GM12878 (cell line): ENCODE data around the gene CDKN1B. TPM values are rescaled to one million over a fixed set of nuclear protein-coding genes. Genes with fewer than 3 reads are reported as not detected.
A peak's percentile ranks its signal among the peaks of the same experiment; 100 is the strongest.

Experiments used
- ATAC-seq: fragments of 200-7000 bp; cut with Tn5 transposase; 3 replicates; pipeline ENCODE4 v1.9.1; 2020; ENCODE audit warnings: mild to moderate bottlenecking, moderate library complexity
- BruUV-seq: library from RNA; stranded (reverse); fragments of 400-500 nt; replicated peaks from 2 replicates; lab custom pipeline; 2021; lab: Mats Ljungman, UMichigan
- CTCF ChIA-PET: fragments of 300-600 bp; sonication (Branson Sonifier 250); formaldehyde crosslinking; extraction: SDS; loops from one replicate; lab custom pipeline; 2021; ENCODE audit warnings: inconsistent platforms; lab: Yijun Ruan, JAX
- POLR2A ChIA-PET: fragments of 350-600 bp; formaldehyde crosslinking; extraction: SDS; loops from one replicate; lab custom pipeline; 2021; ENCODE audit warnings: inconsistent platforms; lab: Charles Lee
- RAD21 ChIA-PET: fragments of 300-600 bp; sonication (Branson Sonifier 250); formaldehyde crosslinking; loops from one replicate; lab custom pipeline; 2023; ENCODE audit warnings: antibody characterized with exemption; ENCODE audit not compliant: unreplicated experiment; lab: Charles Lee
- SMC1A ChIA-PET: fragments of 300-600 bp; sonication (Branson Sonifier 250); formaldehyde crosslinking; loops from one replicate; lab custom pipeline; 2023; ENCODE audit not compliant: unreplicated experiment, uncharacterized antibody; lab: Charles Lee
- DNase-seq: peaks from one replicate; pipeline ENCODE4 v3.0.0-alpha.2; 2011; ENCODE audit warnings: low read depth, low spot score
- FAIRE-seq: peaks from 3 replicates; lab custom pipeline; 2011; peaks lifted over from hg19 to GRCh38; lab: Jason Lieb, UNC
- H2AFZ ChIP-seq: 2 replicates; pipeline ENCODE4 v1.6.0; 2011; ENCODE audit warnings: low read depth, low read length, control low read depth; ENCODE audit not compliant: control insufficient read depth
- H3K27ac ChIP-seq: 2 replicates; pipeline ENCODE4 v1.5.1; 2011; ENCODE audit warnings: control low read depth; ENCODE audit not compliant: control insufficient read depth, insufficient read depth
- H3K27me3 ChIP-seq, 2 experiments: replicated peaks in 1 of 2; 2 replicates each; pipeline versions ENCODE4 v1.6.0 to v1.6.1; 2011; ENCODE audit warnings: low read length in 1 of 2; ENCODE audit not compliant: control insufficient read depth in 2 of 2, insufficient read depth in 2 of 2
- H3K36me3 ChIP-seq, 2 experiments: 2 replicates each; pipeline ENCODE4 v1.5.1; 2011; ENCODE audit warnings: low read length in 1 of 2; ENCODE audit not compliant: control insufficient read depth in 2 of 2, insufficient read depth in 2 of 2
- H3K4me1 ChIP-seq: 2 replicates; pipeline ENCODE4 v1.6.1; 2011; ENCODE audit warnings: mild to moderate bottlenecking, low read length, moderate library complexity, mixed read lengths; ENCODE audit not compliant: control insufficient read depth, insufficient read depth
- H3K4me2 ChIP-seq: 2 replicates; pipeline ENCODE4 v1.6.0; 2011; ENCODE audit warnings: control low read depth; ENCODE audit not compliant: control insufficient read depth, insufficient read depth
- H3K4me3 ChIP-seq: fragments of 200-600 bp; sonication (generic); 2 replicates; pipeline ENCODE4 v1.5.1; 2016
- H3K79me2 ChIP-seq: 2 replicates; pipeline ENCODE4 v1.6.0; 2011; ENCODE audit warnings: low read length; ENCODE audit not compliant: control insufficient read depth, insufficient read depth
- H3K9ac ChIP-seq: 2 replicates; pipeline ENCODE4 v1.8.0; 2011; ENCODE audit warnings: low read length, control low read depth, mixed read lengths; ENCODE audit not compliant: control insufficient read depth, insufficient read depth
- H3K9me3 ChIP-seq: replicated peaks from 3 replicates; pipeline ENCODE4 v1.5.1; 2011; ENCODE audit warnings: mild to moderate bottlenecking, low read length; ENCODE audit not compliant: control insufficient read depth, insufficient read depth
- H4K20me1 ChIP-seq: 2 replicates; pipeline ENCODE4 v1.6.0; 2011; ENCODE audit not compliant: control insufficient read depth, insufficient read depth
- E2F8 ChIP-seq: fragments of 450-650 bp; IDR thresholded peaks from 2 replicates; pipeline ENCODE4 v1.6.1; 2018; ENCODE audit warnings: mild to moderate bottlenecking, low read depth, moderate library complexity; ENCODE audit not compliant: partially characterized antibody
- SRF ChIP-seq, 2 experiments: IDR thresholded peaks; 2 replicates each; pipeline ENCODE4 v1.6.1; 2011; ENCODE audit warnings: low read depth in 2 of 2, low read length in 2 of 2, mild to moderate bottlenecking in 1 of 2, moderate library complexity in 1 of 2
- ZBED1 ChIP-seq: IDR thresholded peaks from 2 replicates; pipeline ENCODE4 v1.6.1; 2016; ENCODE audit warnings: borderline replicate concordance
- in situ Hi-C: fragments of 300-500 bp; cut with MboI; formaldehyde crosslinking; loops from 9 replicates; pipeline ENCODE4 v1.14.3; 2018; ENCODE audit warnings: mixed read lengths
- intact Hi-C: fragments of 100-400 bp; cut with micrococcal nuclease; formaldehyde crosslinking; loops from one replicate; pipeline ENCODE4 v1.14.2; 2022; ENCODE audit not compliant: unreplicated experiment
- polyA plus RNA-seq, 11 experiments: library from polyadenylated mRNA; depleted of rRNA in 4 of 11; unstranded in 6 of 11; stranded (reverse) in 5 of 11; fragments of >200 nt; fragmentation: Nextera tagmentation in 4 of 11; fragmentation: Illumina TruSeq in 1 of 11; extraction: Ambion mirVana in 4 of 11; extraction: Trizol in 1 of 11; gene quantifications; 1 replicate in 1 of 11; 2 replicates in 10 of 11; pipeline versions ENCODE4 v1.2.1 to v1.2.3, GENCODE V29; 2011 to 2016; ENCODE audit warnings: inconsistent platforms in 2 of 11, missing spikeins in 2 of 11, low read depth in 1 of 11
- total RNA-seq, 4 experiments: library from RNA; depleted of rRNA in 3 of 4; stranded (reverse); fragments of >200 nt in 3 of 4; fragmentation: Illumina TruSeq in 1 of 4; extraction: Trizol in 1 of 4; gene quantifications; 2 replicates each; pipeline versions ENCODE4 v1.2.1 to v1.2.3, GENCODE V29; 2013 to 2021
- TF ChIP-seq, protein P1 (sequence below): IDR thresholded peaks from 2 replicates; pipeline ENCODE4 v1.6.1; 2012; ENCODE audit warnings: low read length, inconsistent platforms
- TF ChIP-seq, protein P2 (sequence below): fragments of 150-350 bp; IDR thresholded peaks from 2 replicates; pipeline ENCODE4 v1.6.1; 2014; ENCODE audit warnings: mild to moderate bottlenecking, low read depth, low read length

The CDKN1B gene
- total and polyA plus RNA-seq, 10 of the 15 experiments (the other 5 are each of a cell fraction or from before 2014, with no cell fraction given) = 4.2 to 39.1 (median 23.1) TPM

DNA sequence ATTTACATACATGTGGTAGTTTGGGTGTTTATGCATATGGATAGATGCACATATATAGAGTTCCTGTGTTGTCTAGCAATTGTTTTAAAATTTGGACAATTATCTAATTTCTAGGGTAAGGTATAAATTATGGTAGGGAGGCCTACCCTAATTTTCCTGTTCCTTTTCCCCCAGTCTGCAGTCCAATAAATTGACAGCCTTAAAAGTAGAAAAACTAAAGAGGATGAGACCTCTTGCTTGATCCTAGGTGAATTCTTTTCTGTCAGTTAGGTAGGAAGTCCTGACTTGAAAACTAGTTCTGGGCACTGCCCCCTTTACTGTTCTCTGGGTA lies 2.1 kb upstream of the CDKN1B start:
- RAD21 ChIA-PET = interaction anchor here (0.8 to 4.3 kb wide), 14 partner anchors 10 to 357 kb away, joined by 3 to 101 read pairs (median 8); partner anchors contain the start of gene BORCS5
- intact Hi-C loops = loop anchor here (1.0 to 5.0 kb wide), 5 partner anchors 18 to 358 kb away; partner anchors contain the start of genes BORCS5, CREBL2 and DUSP16
- H3K4me1 ChIP-seq = peaks cover 15% of the 10 kb centered on the region
- ATAC-seq = no peak
- CTCF ChIA-PET = interaction anchor here (0.9 to 4.2 kb wide), 12 partner anchors 12 to 338 kb away, joined by 3 to 83 read pairs (median 6); partner anchors contain the start of gene DDX47
- H3K9me3 ChIP-seq = no peaks in the 10 kb centered on the region
- H3K4me2 ChIP-seq = peak overlapping the region; percentile 91
- H3K36me3 ChIP-seq = no peaks in the 10 kb centered on the region
- H3K4me3 ChIP-seq = peak overlapping the region; percentile 97
- SMC1A ChIA-PET = interaction anchor here (0.6 to 4.8 kb wide), 14 partner anchors 9 to 357 kb away, joined by 3 to 94 read pairs (median 6); partner anchors contain the start of gene GPR19
- peaks cover 51% of the 10 kb centered on the region for H3K79me2 ChIP-seq
- peak overlapping the region; percentile 97 for H3K9ac ChIP-seq
- BruUV-seq = no TSS peak
- POLR2A ChIA-PET = interaction anchor here (0.7 to 5.0 kb wide), 14 partner anchors 10 to 1159 kb away, joined by 3 to 93 read pairs (median 6); partner anchors contain the start of genes BORCS5 and CREBL2
- DNase-seq = no peak
- H3K27ac ChIP-seq = peak overlapping the region; percentile 97
- no peaks in the 10 kb centered on the region for H4K20me1 ChIP-seq
- TF ChIP-seq SRF (IDR thresholded peaks at IDR 0.05; ENCODE audit: low read depth in 2 of 2, low read length in 2 of 2) (peak in 1 of 2 experiments; percentile 35; a peak in 1 of 4 replicates), E2F8 (peak; percentile 1), ZBED1 (0 out of 2 replicates have a peak, but pooled peaks have one; percentile 16)
- TF ChIP-seq, protein P1, sequence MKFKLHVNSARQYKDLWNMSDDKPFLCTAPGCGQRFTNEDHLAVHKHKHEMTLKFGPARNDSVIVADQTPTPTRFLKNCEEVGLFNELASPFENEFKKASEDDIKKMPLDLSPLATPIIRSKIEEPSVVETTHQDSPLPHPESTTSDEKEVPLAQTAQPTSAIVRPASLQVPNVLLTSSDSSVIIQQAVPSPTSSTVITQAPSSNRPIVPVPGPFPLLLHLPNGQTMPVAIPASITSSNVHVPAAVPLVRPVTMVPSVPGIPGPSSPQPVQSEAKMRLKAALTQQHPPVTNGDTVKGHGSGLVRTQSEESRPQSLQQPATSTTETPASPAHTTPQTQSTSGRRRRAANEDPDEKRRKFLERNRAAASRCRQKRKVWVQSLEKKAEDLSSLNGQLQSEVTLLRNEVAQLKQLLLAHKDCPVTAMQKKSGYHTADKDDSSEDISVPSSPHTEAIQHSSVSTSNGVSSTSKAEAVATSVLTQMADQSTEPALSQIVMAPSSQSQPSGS = peak; percentile 1; the same call in 1 of the 2 replicates
- TF ChIP-seq, protein P2, sequence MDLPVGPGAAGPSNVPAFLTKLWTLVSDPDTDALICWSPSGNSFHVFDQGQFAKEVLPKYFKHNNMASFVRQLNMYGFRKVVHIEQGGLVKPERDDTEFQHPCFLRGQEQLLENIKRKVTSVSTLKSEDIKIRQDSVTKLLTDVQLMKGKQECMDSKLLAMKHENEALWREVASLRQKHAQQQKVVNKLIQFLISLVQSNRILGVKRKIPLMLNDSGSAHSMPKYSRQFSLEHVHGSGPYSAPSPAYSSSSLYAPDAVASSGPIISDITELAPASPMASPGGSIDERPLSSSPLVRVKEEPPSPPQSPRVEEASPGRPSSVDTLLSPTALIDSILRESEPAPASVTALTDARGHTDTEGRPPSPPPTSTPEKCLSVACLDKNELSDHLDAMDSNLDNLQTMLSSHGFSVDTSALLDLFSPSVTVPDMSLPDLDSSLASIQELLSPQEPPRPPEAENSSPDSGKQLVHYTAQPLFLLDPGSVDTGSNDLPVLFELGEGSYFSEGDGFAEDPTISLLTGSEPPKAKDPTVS = no peak
- TF ChIP-seq, all 136 proteins: peak for 4
- FAIRE-seq = no peak
- in situ Hi-C loops = loop anchor here (5.0 kb wide), 1 partner anchor 158 kb away; no protein-coding TSS in a partner anchor
- H3K27me3 ChIP-seq = no peaks in the 10 kb centered on the region
- peak overlapping the region; percentile 76 for H2AFZ ChIP-seq
